ENCODE data around the gene ST7.

GRCh38 chr7:117068511-117069145, 115.3 kb downstream of the ST7 start:
- TF ChIP-seq, protein P1, sequence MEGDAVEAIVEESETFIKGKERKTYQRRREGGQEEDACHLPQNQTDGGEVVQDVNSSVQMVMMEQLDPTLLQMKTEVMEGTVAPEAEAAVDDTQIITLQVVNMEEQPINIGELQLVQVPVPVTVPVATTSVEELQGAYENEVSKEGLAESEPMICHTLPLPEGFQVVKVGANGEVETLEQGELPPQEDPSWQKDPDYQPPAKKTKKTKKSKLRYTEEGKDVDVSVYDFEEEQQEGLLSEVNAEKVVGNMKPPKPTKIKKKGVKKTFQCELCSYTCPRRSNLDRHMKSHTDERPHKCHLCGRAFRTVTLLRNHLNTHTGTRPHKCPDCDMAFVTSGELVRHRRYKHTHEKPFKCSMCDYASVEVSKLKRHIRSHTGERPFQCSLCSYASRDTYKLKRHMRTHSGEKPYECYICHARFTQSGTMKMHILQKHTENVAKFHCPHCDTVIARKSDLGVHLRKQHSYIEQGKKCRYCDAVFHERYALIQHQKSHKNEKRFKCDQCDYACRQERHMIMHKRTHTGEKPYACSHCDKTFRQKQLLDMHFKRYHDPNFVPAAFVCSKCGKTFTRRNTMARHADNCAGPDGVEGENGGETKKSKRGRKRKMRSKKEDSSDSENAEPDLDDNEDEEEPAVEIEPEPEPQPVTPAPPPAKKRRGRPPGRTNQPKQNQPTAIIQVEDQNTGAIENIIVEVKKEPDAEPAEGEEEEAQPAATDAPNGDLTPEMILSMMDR (conservative IDR thresholded peaks at IDR 0.05; ENCODE audit: low read length), result no peak
- TF ChIP-seq EZH2phosphoT487 (IDR thresholded peaks at IDR 0.05; ENCODE audit: borderline replicate concordance, low read depth, low read length), result no peak

Measured in OCI-LY7 (cell line).